ENCODE results near the gene EXOC6B.

The EXOC6B gene

DNA sequence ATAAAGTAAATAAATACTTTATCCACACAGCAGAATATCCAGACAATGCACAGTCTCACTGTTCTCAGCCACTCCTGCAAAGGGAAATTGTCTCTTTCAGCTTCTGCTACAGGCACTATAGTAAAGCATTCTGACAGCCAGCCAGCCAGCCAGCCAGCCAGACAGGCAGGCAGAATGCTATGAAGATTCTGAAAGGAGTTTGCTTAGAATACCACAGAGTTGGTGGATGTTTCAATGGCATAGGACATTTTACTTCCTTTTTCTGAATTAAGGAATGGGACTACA, 562.1 kb downstream of the EXOC6B start:
- no peak for DNase-seq

GRCh38 chr2:72263043-72263775, 562.6 kb downstream of the EXOC6B start:
- DNase-seq: no peak

DNA sequence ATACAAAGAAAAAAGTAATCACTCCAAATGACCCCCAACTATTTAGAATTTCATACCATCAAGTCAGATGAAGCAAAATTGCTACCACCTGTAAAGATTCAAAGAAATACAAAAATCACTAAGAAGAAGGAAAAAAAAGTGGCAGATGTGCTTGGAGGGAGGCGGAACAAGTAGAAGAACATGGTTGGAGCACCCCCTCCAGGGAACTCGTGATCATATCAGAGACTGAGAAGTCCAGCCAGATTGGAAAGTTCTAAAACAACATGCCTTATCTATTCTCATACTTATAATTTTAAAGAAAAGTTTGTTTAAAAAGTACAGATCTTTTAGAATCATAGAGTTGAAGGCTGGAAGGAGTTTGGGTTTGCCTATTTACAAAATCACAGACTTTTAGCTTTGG, 564.8 kb downstream of the EXOC6B start:
- DNase-seq: no peak

DNA sequence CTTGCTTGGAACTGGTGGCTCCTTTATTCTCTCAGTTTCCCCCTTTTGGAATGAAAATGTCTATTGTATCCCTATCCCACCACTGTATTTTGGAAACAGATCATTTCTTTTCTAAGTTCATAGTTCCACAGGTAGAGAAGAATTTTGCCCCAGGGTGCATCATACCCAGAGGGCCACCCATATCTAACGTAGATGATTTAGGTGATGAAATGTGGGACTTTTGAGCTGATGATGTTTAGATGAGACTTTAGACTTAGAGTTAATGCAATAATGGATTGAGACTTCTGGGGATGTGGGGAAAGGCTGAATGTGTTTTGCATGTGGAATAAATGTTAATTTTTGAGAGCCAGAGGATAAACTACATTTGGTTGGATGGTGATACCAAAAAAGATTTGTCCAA, 570.3 kb downstream of the EXOC6B start:
- no peak for DNase-seq

DNA sequence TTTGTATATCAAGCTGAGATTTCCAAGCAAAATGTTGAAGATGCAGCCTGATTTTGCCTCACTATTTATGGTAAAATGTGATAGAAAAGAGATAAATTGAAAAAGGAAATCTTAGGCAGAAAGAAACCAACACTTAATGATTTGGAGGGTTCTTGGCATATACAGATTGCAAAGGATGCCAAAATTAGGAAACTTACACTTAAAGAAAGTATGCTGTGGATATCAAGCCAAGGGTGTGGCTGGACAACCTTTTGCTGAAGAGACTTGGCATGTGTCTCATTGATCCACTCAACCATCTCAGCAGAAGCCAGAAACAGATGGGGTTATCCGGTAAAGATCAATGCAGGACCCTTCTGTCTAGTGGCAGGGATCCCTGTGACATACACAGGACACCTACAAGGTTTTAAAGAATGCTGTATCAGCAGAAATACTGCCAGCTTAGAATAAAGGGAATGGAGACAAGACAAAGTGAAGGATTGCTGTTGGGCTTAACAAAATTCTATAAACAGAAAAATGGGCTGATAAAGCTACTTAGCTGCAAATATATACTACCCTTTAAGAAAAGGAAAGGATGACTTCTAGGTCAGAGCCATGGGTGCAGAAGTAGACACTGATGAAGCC, 570.9 kb downstream of the EXOC6B start:
- DNase-seq: no peak

DNA sequence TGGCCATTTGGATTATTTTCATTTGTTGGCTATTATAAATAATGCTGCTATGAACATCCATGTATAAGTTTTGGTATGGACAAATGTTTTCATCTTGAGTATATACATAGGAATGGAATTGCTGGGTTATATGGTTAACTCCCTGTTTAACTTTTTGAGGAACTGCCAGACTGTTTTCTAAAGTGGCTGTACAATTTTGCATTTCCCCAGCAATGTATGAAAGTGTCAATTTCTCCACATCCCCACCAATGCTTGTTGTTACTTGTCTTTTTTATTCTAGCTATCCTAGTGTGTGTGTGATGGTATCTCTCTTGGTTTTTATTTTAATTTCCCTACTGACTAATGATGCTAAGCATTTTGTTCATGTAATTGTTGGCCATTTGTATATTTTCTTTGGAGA, 587.5 kb downstream of the EXOC6B start:
- DNase-seq: no peak

DNA sequence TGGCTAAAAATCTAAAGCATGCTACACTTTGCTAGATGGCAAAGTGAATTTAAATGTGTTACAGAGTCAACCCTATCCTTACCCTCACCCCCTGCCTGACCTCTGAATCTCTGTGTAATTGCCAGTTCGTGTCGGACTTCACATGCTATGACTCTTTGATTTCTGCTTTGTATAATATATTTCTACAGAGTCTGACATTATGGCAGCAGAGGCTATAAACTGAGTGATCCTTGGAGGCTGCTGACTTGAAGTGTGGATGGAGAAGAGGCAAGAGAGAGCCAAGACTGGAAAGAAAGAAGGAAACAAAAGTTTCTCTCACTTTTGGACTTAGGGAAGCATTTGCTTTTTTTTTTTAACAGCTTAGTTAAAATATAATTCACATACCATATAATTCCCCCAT, 588.3 kb downstream of the EXOC6B start:
- no peak for DNase-seq

- DNase-seq: no peak
These were observed 589.3 kb downstream of the EXOC6B start for GRCh38 chr2:72236445-72237067.

DNA sequence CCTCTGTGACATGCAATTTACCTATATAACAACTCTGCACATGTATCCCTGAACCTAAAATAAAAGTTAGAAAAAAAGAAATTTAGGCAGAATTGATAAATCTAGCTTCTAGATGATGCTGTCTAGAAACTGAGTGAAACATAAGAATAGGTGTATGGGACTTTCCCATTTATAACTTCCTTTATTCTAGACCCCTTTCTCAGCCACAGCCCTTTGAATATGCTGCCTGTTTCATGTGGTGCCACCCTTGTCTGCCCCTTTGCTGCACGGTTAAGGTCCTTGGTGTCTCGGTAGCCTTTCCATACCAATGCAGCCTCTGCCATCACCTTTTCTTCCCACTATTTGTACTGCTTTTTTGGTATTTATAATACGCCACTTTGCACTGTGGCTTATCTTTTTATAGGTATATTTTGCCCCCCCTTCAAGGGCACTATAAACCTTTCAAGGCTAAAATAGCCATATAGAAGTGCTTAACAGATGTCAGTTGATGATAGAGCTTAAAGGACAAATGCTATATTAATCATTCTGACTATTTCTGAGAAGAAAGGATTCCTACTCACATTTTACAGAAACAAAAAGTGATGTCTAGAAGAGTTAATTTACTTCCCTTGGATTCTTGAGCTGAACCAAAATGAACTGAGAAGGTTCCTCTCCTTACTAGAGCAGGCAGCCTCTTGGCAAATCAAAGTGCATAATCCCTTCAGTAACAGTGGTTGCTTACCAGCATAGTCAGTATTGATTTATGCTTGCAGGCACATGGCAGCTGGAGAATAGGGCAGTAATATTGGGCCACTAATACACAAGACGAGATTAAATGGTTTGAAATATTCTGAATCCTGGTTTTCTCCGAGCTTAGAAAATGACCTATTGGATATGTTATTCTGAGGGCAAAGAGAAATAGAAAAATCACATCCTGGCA, 590.1 kb downstream of the EXOC6B start:
- DNase-seq: no peak

DNA sequence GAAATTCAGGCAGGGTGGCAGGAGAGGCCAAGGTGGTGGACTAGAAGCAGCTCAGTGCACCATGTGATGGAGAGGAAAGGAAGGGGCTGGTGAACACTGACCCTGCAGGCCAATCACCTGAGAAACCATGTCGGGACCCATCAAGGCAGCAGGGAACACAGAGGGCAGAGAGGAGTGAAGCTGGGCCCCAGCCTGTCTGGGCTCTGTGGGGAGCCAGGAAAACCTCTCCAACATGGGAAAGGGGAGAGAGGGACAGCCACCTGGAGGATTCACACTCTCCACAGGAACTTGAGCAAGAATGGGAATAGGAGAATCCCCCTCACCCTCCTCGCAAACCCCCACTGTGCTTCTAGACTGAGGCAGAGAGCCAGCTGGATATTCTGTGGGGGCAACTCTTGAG, 592.6 kb downstream of the EXOC6B start:
- DNase-seq: no peak

DNA sequence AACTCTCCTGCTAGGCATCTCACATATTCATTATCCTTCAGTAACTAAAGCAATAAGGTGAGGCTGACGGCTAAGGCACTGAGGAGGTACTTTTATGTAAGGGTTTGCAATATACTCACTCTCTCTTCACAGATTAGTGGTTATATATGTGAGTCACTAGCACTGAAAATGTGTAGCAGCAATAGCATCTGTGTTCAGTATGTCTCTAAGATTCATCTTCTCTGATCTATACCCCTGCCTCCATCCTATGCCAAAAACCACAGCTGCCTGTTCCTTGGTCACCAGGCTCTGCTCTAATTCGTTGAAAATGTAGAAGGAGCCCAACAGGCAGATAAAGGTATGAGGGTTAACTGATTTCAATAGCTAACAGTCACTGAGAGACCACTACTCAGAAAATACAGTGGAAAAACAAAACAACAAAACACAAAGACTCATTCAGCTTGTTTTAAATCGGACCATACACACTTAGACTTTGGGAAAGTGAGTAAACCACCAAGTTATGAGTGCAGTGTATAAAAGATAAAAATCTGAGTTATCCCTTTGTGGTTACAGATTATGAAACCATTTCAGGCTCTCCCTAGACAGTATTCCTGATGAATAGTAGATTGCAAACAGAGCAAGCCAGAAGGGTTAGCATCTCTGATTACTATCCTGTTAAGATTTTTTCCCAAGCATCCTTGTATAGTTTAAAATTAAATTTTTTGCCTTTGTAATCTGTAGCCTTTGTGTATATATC, 602.8 kb downstream of the EXOC6B start:
- no peak for DNase-seq

DNA sequence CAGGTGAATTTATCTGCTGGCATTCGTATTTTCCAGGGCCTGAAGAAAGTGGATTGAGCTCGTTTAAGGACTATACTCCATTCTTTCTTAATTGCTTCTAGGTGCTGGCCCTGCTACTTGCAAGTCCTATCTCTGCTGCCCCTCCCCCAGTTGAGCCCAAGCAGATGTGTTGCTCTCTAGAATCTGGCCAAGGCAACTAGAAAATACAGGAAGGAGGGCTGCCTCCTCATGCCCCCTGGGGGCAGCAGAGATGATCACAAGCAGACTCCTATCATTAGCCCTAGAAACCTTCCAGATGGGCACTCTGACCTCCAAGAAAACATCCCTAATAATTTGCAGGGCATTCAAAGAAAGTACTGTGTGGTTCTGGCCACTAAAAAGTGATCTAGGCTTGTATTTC, 605.7 kb downstream of the EXOC6B start:
- no peak for DNase-seq

- DNase-seq: no peak
These were observed 611.2 kb downstream of the EXOC6B start for GRCh38 chr2:72214429-72215143.

DNA sequence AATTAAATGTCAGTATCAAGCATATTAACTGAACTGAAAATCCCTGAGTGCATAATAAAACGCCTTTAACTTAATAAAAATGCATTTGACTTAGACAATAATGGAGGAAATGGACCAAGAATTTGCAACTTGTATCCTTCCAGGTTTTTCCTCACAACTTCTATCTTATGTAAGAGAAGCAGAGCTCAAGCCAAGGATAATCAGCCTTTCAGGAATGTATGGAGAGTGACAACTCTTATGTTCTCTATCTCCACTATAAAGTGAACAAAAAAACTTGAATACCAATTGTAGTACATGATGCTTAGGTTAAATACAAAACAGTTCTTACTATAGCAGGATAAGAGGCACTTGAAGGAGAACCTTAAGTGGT, 613.4 kb downstream of the EXOC6B start:
- no peak for DNase-seq

GRCh38 chr2:72211777-72212485, 613.9 kb downstream of the EXOC6B start:
- DNase-seq: no peak

DNA sequence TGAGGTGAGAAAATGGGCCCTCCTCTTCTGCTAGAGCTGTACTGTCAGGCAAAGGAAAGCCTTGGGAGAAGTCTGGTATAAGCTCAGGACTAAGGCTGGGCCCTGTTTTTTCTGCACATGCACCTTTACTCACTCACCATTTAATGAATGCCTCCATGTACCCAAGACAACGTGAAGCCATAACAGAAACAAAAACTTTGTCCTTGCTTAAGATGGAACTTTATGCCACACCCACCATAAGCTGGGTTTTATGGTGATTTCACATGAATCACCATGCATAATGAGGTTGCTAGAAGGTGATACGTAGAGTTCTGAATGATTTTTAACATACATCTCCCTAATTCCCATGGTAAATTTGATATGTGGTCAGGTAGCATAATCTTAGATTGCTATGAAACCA, 614.5 kb downstream of the EXOC6B start:
- no peak for DNase-seq

DNA sequence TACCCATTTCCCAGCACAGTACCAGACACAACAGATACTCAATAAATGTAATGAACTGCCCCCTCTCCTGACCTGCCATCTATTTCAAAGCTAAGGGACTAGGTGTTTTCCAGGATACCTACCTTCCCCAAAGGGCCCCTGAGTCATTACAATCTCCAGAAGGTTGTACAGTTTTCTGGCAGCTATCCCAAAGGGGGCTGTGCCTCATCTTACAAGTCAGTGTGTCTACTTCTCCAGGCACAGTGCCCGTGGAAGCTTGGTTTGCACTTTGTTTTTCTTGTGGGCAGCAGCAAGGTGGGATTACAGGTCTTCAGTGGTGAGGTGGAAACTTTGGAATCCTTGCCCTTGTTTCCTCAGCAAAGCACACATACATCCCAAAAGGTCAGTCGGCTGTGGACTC, 615.4 kb downstream of the EXOC6B start:
- DNase-seq: no peak

GRCh38 chr2:72208225-72208624, 617.6 kb downstream of the EXOC6B start:
- no peak for DNase-seq

DNA sequence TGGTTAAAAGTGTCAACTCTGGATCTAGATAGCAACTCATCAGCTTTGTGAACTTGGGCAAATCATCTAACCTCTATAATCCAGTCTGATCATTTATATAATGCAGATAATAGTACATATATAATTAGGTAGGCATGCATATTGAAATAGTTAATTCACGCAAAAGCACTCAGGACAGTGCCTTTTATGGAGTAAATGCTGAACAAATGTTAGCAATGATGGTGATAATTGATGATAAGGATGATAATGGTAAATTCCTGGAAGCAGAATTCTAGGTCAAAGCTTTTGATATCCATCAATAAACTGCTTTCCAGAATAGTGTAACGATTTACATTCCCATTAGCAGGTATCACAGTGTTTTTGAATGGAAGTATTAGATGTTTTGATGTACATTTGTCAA, 618.5 kb downstream of the EXOC6B start:
- DNase-seq: no peak

- DNase-seq: no peak
These were observed 620.3 kb downstream of the EXOC6B start for GRCh38 chr2:72205504-72205881.

- no peak for DNase-seq
These were observed 620.9 kb downstream of the EXOC6B start for GRCh38 chr2:72204786-72205503.

Measured in stimulated activated CD4-positive, alpha-beta T cell treated with anti-CD3 and anti-CD28 coated beads, Interleukin-12 subunit alpha, Interleukin-12 subunit beta, amount 100 ng/mL, for 4 hours (primary cell).